MM.1S (cell line): ENCODE data around the gene TTLL4.

Experiments used
- DNase-seq: peaks from one replicate; pipeline ENCODE4 v3.0.0-alpha.2; 2015
- H2AFZ ChIP-seq: fragments of 300-600 bp; sonication (generic); 2 replicates; pipeline ENCODE4 v1.6.0; 2016; ENCODE audit warnings: antibody characterized with exemption, low read length
- H3F3A ChIP-seq: fragments of 300-600 bp; sonication (generic); 2 replicates; pipeline ENCODE4 v1.6.1; 2016; ENCODE audit warnings: mild to moderate bottlenecking, antibody characterized with exemption, low read length, moderate library complexity, mixed read lengths; ENCODE audit not compliant: insufficient read depth
- H3K27ac ChIP-seq: fragments of 300-600 bp; sonication (generic); 2 replicates; pipeline ENCODE4 v1.5.1; 2016; ENCODE audit warnings: mild to moderate bottlenecking, low read length
- H3K27me3 ChIP-seq: fragments of 300-600 bp; sonication (generic); replicated peaks from 2 replicates; pipeline ENCODE4 v1.6.0; 2016; ENCODE audit warnings: low read length; ENCODE audit not compliant: insufficient read depth
- H3K36me3 ChIP-seq: fragments of 300-600 bp; sonication (generic); replicated peaks from 2 replicates; pipeline ENCODE4 v1.6.1; 2016; ENCODE audit warnings: mild to moderate bottlenecking, low read length, mixed read lengths; ENCODE audit not compliant: insufficient read depth
- H3K4me1 ChIP-seq: fragments of 300-600 bp; sonication (generic); 2 replicates; pipeline ENCODE4 v1.6.1; 2016; ENCODE audit warnings: low read length, mixed read lengths
- H3K4me2 ChIP-seq: fragments of 300-600 bp; sonication (generic); 2 replicates; pipeline ENCODE4 v1.6.0; 2016; ENCODE audit warnings: low read depth, low read length
- H3K4me3 ChIP-seq: fragments of 300-600 bp; sonication (generic); 2 replicates; pipeline ENCODE4 v1.5.1; 2016; ENCODE audit warnings: low read length, mixed read lengths
- H3K79me2 ChIP-seq: fragments of 300-600 bp; sonication (generic); 2 replicates; pipeline ENCODE4 v1.6.1; 2016; ENCODE audit warnings: mixed run types, low read length, mixed read lengths
- H3K9ac ChIP-seq: fragments of 300-600 bp; sonication (generic); 2 replicates; pipeline ENCODE4 v1.6.1; 2016; ENCODE audit warnings: low read length, mixed read lengths
- H3K9me2 ChIP-seq: fragments of 300-600 bp; sonication (generic); replicated peaks from 2 replicates; pipeline ENCODE4 v1.6.1; 2016; ENCODE audit warnings: mild to moderate bottlenecking, low read length, mixed read lengths; ENCODE audit not compliant: insufficient read depth
- H3K9me3 ChIP-seq: fragments of 300-600 bp; sonication (generic); replicated peaks from 2 replicates; pipeline ENCODE4 v1.6.1; 2016; ENCODE audit warnings: mild to moderate bottlenecking, low read length, mixed read lengths; ENCODE audit not compliant: insufficient read depth
- H4K20me1 ChIP-seq: fragments of 300-600 bp; sonication (generic); 2 replicates; pipeline ENCODE4 v1.6.1; 2016; ENCODE audit warnings: mild to moderate bottlenecking, low read length, moderate library complexity, mixed read lengths; ENCODE audit not compliant: insufficient read depth
- EZH2 ChIP-seq: fragments of 300-600 bp; sonication (generic); optimal IDR thresholded peaks from 2 replicates; pipeline ENCODE3; 2017; ENCODE audit warnings: low read depth, mild to moderate bottlenecking, antibody characterized with exemption, low read length, mixed read lengths
- EZH2phosphoT487 ChIP-seq: fragments of 300-600 bp; sonication (generic); IDR thresholded peaks from 2 replicates; pipeline ENCODE4 v1.6.1; 2018; ENCODE audit warnings: antibody characterized with exemption, low read length
- TF ChIP-seq, protein P1 (sequence below): fragments of 300-600 bp; sonication (generic); IDR thresholded peaks from 2 replicates; pipeline ENCODE4 v1.5.1; 2016; ENCODE audit warnings: antibody characterized with exemption, low read length, mixed read lengths

Gene TTLL4

DNA sequence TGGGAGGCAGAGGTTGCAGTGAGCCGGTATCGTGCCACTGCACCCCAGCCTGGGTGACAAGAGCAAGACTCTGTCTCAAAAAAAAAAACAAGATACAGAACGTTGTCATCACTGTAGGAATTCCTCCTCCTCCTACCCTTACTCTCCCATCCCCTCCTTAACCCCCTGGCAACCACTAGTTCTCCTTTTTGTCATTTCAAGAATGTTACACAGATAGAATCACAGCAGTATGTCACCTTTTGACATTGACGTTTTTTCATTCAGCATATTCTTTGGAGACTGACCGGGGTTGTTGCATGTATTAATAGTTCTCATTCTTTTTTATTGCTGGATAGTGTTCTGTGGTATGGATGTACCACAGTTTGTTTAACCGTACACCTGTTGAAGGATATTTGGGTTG, 32.4 kb downstream of the TTLL4 start:
- Histone ChIP-seq H4K20me1 (no peaks in the 10 kb centered on the region), H3K9me2 (no peaks in the 10 kb centered on the region), H3F3A (no peaks in the 10 kb centered on the region), H3K36me3 (no peaks in the 10 kb centered on the region; the same call in 1 of the 2 replicates), H3K4me2 (no peak overlapping the region), H3K27ac (no peak overlapping the region), H3K79me2 (peaks cover 20% of the 10 kb centered on the region), H3K4me3 (no peak overlapping the region), H2AFZ (no peak overlapping the region), H3K9me3 (no peaks in the 10 kb centered on the region), H3K9ac (no peak overlapping the region), H3K4me1 (no peaks in the 10 kb centered on the region), H3K27me3 (no peaks in the 10 kb centered on the region)
- TF ChIP-seq EZH2, result no peak
- DNase-seq, result no peak

DNA sequence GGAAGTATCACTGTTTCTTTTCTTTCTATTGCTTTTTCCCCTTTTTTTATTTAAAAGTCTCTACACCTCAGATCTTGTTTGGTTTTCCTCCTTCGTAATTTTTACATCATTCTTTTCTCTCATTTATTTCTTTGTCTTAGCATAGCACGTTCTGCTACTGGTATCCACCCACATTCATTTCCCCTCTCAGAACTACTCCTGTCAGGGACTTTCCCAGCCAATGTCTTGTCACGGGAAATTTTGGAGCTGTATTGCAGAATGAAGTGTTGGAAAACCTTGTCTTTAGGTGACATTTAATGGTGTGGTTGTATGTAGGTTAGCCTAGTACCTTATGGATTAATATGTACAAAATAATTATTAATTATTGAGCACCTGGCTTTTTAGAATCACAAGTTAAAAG, 34.0 kb downstream of the TTLL4 start:
- Histone ChIP-seq H3F3A (no peaks in the 10 kb centered on the region), H4K20me1 (no peaks in the 10 kb centered on the region), H3K27me3 (no peaks in the 10 kb centered on the region), H3K36me3 (no peaks in the 10 kb centered on the region; the same call in 1 of the 2 replicates), H3K79me2 (0 out of 2 replicates have a peak, but pooled peaks cover 10% of the 10 kb centered on the region), H3K9ac (no peak overlapping the region), H3K27ac (no peak overlapping the region), H3K4me2 (no peak overlapping the region), H2AFZ (no peak overlapping the region), H3K9me2 (no peaks in the 10 kb centered on the region), H3K4me3 (no peak overlapping the region), H3K4me1 (no peaks in the 10 kb centered on the region), H3K9me3 (no peaks in the 10 kb centered on the region)
- TF ChIP-seq EZH2 (no peak), EZH2phosphoT487 (no peak)
- TF ChIP-seq, protein P1, sequence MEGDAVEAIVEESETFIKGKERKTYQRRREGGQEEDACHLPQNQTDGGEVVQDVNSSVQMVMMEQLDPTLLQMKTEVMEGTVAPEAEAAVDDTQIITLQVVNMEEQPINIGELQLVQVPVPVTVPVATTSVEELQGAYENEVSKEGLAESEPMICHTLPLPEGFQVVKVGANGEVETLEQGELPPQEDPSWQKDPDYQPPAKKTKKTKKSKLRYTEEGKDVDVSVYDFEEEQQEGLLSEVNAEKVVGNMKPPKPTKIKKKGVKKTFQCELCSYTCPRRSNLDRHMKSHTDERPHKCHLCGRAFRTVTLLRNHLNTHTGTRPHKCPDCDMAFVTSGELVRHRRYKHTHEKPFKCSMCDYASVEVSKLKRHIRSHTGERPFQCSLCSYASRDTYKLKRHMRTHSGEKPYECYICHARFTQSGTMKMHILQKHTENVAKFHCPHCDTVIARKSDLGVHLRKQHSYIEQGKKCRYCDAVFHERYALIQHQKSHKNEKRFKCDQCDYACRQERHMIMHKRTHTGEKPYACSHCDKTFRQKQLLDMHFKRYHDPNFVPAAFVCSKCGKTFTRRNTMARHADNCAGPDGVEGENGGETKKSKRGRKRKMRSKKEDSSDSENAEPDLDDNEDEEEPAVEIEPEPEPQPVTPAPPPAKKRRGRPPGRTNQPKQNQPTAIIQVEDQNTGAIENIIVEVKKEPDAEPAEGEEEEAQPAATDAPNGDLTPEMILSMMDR, result no peak
- no peak for DNase-seq

DNA sequence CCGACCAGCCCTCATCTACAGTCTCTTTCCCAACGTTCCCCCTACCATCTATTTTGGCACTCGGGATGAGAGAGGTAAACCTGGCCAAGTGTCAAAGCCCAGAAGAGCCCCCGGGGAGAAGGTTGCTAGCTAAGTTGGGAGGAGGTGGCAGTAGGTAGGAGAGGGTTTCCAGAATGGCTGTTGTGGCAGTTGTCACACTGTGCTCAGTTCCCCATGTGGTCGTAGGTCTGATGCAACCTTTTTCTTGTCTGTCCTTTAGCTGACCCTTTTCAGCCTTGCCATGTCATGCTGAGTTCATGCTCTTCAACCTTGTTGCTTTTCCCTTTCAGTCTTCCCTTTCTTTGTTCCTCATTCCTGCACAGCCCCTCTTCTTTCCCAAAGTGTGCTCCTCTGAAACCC, 34.5 kb downstream of the TTLL4 start:
- DNase-seq, result no peak
- Histone ChIP-seq H3K79me2 (0 out of 2 replicates have a peak, but pooled peaks cover 10% of the 10 kb centered on the region), H4K20me1 (no peaks in the 10 kb centered on the region), H3K4me2 (no peak overlapping the region), H3K27me3 (no peaks in the 10 kb centered on the region), H3K9me2 (no peaks in the 10 kb centered on the region), H3K36me3 (no peaks in the 10 kb centered on the region; the same call in 1 of the 2 replicates), H3K9ac (no peak overlapping the region), H3K27ac (no peak overlapping the region), H3K4me1 (no peaks in the 10 kb centered on the region), H2AFZ (no peak overlapping the region), H3K4me3 (no peak overlapping the region), H3F3A (no peaks in the 10 kb centered on the region), H3K9me3 (no peaks in the 10 kb centered on the region)
- no peak for TF ChIP-seq EZH2phosphoT487

DNA sequence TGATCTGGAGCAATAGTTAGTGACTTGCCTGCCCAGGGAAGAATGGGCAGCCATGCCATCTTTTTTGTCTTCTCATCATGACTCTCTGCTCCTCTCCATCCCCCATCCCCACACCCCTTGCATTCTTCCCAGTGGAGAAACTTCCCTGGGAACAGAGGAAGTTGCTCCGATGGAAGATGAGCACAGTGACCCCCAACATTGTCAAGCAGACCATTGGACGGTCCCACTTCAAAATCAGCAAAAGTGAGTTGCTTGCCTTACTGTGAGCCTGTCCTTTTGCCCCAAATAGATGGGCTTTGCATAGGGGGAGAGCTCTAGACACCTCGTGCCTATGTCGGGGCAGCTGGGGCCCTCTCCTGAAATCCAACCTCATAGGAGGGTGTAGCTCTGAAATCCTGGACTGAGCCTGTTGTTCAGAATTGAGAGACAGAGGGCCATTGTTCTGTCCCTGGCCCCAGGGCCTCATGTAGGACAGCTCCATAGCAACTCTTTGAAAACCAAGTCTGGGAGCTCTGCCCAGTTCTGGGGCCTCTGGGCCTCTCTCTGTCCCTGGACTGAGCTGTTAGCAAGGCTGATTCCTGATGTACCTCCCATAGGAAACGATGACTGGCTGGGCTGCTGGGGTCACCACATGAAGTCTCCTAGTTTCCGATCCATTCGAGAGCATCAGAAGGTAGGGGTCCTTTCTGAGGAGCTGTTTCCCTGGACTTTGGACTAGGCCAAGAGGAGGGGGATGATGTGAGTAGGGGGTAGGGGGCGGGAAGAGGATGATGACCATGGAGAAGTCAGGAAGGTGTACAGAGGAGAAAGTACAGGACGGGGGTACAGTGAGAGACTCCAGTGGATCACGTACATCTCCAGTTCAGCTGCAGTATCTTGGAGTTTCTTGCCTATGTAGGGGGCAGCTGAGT, 35.2 kb downstream of the TTLL4 start:
- H3K4me3 ChIP-seq, result no peak overlapping the region
- no peak overlapping the region for H3K4me2 ChIP-seq
- H3K36me3 ChIP-seq, result no peaks in the 10 kb centered on the region; the same call in 1 of the 2 replicates

More for the DNA sequence above, 35.2 kb downstream of the TTLL4 start:
- no peaks in the 10 kb centered on the region for H3K9me3 ChIP-seq
- no peaks in the 10 kb centered on the region for H3F3A ChIP-seq
- no peak overlapping the region for H3K9ac ChIP-seq
- H3K4me1 ChIP-seq, result no peaks in the 10 kb centered on the region
- no peak for DNase-seq
- no peaks in the 10 kb centered on the region for H3K27me3 ChIP-seq
- H3K27ac ChIP-seq, result no peak overlapping the region
- no peaks in the 10 kb centered on the region for H3K9me2 ChIP-seq
- 0 out of 2 replicates have a peak, but pooled peaks cover 10% of the 10 kb centered on the region for H3K79me2 ChIP-seq
- no peaks in the 10 kb centered on the region for H4K20me1 ChIP-seq
- no peak for TF ChIP-seq EZH2phosphoT487
- TF ChIP-seq, protein P1, result no peak
- no peak for TF ChIP-seq EZH2
- H2AFZ ChIP-seq, result no peak overlapping the region
